PFSK-1 (cell line): ENCODE measurements around the gene CCL8.

Source experiments
- FOXP2 ChIP-seq: optimal IDR thresholded peaks from 2 replicates; pipeline ENCODE3; 2011; ENCODE audit warnings: borderline replicate concordance, control low read depth, inconsistent platforms; ENCODE audit not compliant: insufficient read depth; ENCODE audit errors: extremely low read length, extremely low read depth
- POLR2AphosphoS5 ChIP-seq: IDR thresholded peaks from 2 replicates; pipeline ENCODE4 v1.6.1; 2012; ENCODE audit warnings: low read depth, mild to moderate bottlenecking, control low read depth, low read length, moderate library complexity
- REST ChIP-seq, 2 experiments: IDR thresholded peaks; 2 replicates each; pipeline versions ENCODE4 v1.6.1 to v1.8.0; 2011 to 2012; ENCODE audit warnings: low read depth in 2 of 2, low read length in 2 of 2, control low read depth in 1 of 2, inconsistent platforms in 1 of 2, mild to moderate bottlenecking in 1 of 2, moderate library complexity in 1 of 2; ENCODE audit not compliant: insufficient read depth in 1 of 2
- SIN3A ChIP-seq: IDR thresholded peaks from 2 replicates; pipeline ENCODE4 v1.6.1; 2012; ENCODE audit warnings: mild to moderate bottlenecking, low read length, moderate library complexity, borderline replicate concordance; ENCODE audit not compliant: insufficient read depth
- TAF1 ChIP-seq: IDR thresholded peaks from 2 replicates; pipeline ENCODE4 v1.6.1; 2012; ENCODE audit warnings: low read length, control low read depth, borderline replicate concordance; ENCODE audit not compliant: insufficient read depth

GRCh38 chr17:34360601-34361270, 41.5 kb downstream of the CCL8 start:
- TF ChIP-seq TAF1 = no peak
- TF ChIP-seq POLR2AphosphoS5 = no peak
- no peak for TF ChIP-seq SIN3A
- no peak for TF ChIP-seq REST (IDR thresholded peaks at IDR 0.05; ENCODE audit: insufficient read depth in 1 of 2, low read depth in 2 of 2, low read length in 2 of 2)
- TF ChIP-seq FOXP2 = no peak
